Stimulated activated CD8-positive, alpha-beta memory T cell treated with anti-CD3 and anti-CD28 coated beads, Interleukin-15, amount 100 ng/mL, for 1 hour (primary cell): Measurements from ENCODE around the gene FPGS.

Experiments used
- DNase-seq: peaks from one replicate; pipeline ENCODE4 v3.0.0-alpha.2; 2020; ENCODE audit warnings: low read depth

The FPGS gene

GRCh38 chr9:127788337-127789011, 14.2 kb upstream of the FPGS start:
- no peak for DNase-seq

GRCh38 chr9:127789179-127789578, 13.5 kb upstream of the FPGS start:
- no peak for DNase-seq

- no peak for DNase-seq
Measured at GRCh38 chr9:127790094-127790855, 12.4 kb upstream of the FPGS start.

- DNase-seq, result no peak
Measured at GRCh38 chr9:127791085-127791484, 11.6 kb upstream of the FPGS start.

GRCh38 chr9:127792417-127793031, 10.2 kb upstream of the FPGS start:
- no peak for DNase-seq

GRCh38 chr9:127793093-127793708, 9.5 kb upstream of the FPGS start:
- no peak for DNase-seq

GRCh38 chr9:127794001-127794791, 8.5 kb upstream of the FPGS start:
- DNase-seq, result no peak

- no peak for DNase-seq
Measured at GRCh38 chr9:127796225-127796813, 6.4 kb upstream of the FPGS start.

- DNase-seq, result no peak
Measured at GRCh38 chr9:127796852-127797370, 5.8 kb upstream of the FPGS start.

- no peak for DNase-seq
Measured at GRCh38 chr9:127801955-127802575, 617 bp upstream of the FPGS start.

- DNase-seq, result no peak
Measured at GRCh38 chr9:127803507-127804352, 1.0 kb downstream of the FPGS start.

- no peak for DNase-seq
Measured at GRCh38 chr9:127805620-127806019, 2.9 kb downstream of the FPGS start.

- DNase-seq, result no peak
Measured at GRCh38 chr9:127806871-127807270, 4.2 kb downstream of the FPGS start.

GRCh38 chr9:127808347-127809001, 5.8 kb downstream of the FPGS start:
- DNase-seq, result no peak

- no peak for DNase-seq
Measured at GRCh38 chr9:127809002-127809539, 6.4 kb downstream of the FPGS start.

- no peak for DNase-seq
Measured at GRCh38 chr9:127809540-127810377, 7.1 kb downstream of the FPGS start.

- DNase-seq, result no peak
Measured at GRCh38 chr9:127810378-127811187, 7.9 kb downstream of the FPGS start.
